Gastroesophageal sphincter (tissue), 3 donors: ENCODE results near the gene PUM1.

ENCODE experiments used
- EP300 ChIP-seq: sonication (generic); formaldehyde crosslinking; IDR thresholded peaks from one replicate; pipeline ENCODE4 v1.6.1; 2017; ENCODE audit warnings: antibody characterized with exemption, mild to moderate bottlenecking
- POLR2A ChIP-seq, 2 donors: fragments of 450-650 bp; IDR thresholded peaks; one replicate each; pipeline ENCODE4 v1.6.1; 2017; ENCODE audit warnings: antibody characterized with exemption in 2 of 2, mild to moderate bottlenecking in 2 of 2, moderate library complexity in 1 of 2
- POLR2AphosphoS5 ChIP-seq: sonication (generic); formaldehyde crosslinking; IDR thresholded peaks from one replicate; pipeline ENCODE4 v1.6.1; 2017; ENCODE audit warnings: antibody characterized with exemption
- TF ChIP-seq, protein P1 (sequence below), 4 experiments: fragments of 200-600 bp in 2 of 4; fragments of 450-650 bp in 2 of 4; sonication (generic) in 1 of 4; IDR thresholded peaks; one replicate each; pipeline ENCODE4 v1.5.1; 2017 to 2019; ENCODE audit warnings: antibody characterized with exemption in 4 of 4, mild to moderate bottlenecking in 2 of 4, moderate library complexity in 2 of 4

DNA sequence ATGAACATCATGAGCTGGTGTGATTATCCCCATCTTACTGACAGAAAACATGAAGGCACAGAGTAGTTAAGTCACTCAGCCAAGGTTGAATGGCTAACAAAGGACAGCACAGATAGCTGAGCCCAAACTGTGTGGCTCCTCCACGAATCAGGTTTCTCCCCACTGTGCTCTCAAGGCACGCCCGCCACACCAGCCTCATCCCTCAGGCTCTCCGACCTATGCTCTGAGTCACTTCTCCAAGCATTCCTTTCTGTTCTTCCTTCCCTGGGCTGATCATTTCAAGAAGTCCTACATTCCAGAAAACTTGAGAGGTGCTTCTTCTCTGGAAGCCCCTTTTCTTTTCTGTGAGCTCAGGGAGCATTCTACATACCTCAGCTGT, 131.7 kb downstream of the PUM1 start:
- TF ChIP-seq, protein P1, sequence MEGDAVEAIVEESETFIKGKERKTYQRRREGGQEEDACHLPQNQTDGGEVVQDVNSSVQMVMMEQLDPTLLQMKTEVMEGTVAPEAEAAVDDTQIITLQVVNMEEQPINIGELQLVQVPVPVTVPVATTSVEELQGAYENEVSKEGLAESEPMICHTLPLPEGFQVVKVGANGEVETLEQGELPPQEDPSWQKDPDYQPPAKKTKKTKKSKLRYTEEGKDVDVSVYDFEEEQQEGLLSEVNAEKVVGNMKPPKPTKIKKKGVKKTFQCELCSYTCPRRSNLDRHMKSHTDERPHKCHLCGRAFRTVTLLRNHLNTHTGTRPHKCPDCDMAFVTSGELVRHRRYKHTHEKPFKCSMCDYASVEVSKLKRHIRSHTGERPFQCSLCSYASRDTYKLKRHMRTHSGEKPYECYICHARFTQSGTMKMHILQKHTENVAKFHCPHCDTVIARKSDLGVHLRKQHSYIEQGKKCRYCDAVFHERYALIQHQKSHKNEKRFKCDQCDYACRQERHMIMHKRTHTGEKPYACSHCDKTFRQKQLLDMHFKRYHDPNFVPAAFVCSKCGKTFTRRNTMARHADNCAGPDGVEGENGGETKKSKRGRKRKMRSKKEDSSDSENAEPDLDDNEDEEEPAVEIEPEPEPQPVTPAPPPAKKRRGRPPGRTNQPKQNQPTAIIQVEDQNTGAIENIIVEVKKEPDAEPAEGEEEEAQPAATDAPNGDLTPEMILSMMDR (IDR thresholded peaks at IDR 0.05) = no peak
- TF ChIP-seq POLR2A (IDR thresholded peaks at IDR 0.05) (no peak), POLR2AphosphoS5 (no peak), EP300 (no peak)
